ENCODE results near the gene VLDLR. TPM values are rescaled to one million over a fixed set of nuclear protein-coding genes. Genes with fewer than 3 reads are reported as not detected.

Gene VLDLR
- total RNA-seq, 2 donors from 2014 or later, result 6.6 to 16.9 TPM

GRCh38 chr9:2593744-2594143 is 27.8 kb upstream of the VLDLR start:
- ATAC-seq (ENCODE audit: insufficient number of reproducible peaks, low FRiP score, low read depth), result no peak
- no peaks in the 10 kb centered on the region for H3K36me3 ChIP-seq
- TF ChIP-seq CTCF (IDR thresholded peaks at IDR 0.05), result no peak
- peaks cover 13% of the 10 kb centered on the region for H3K9me3 ChIP-seq
- DNase-seq (ENCODE audit: low spot score), result no peak
- no peaks in the 10 kb centered on the region for H3K27me3 ChIP-seq (replicated peaks; ENCODE audit: insufficient read depth)
- H3K27ac ChIP-seq, result no peak overlapping the region
- H3K4me1 ChIP-seq (ENCODE audit: control insufficient read depth in 1 of 2, low read depth in 2 of 2), result no peaks in the 10 kb centered on the region
- H3K4me3 ChIP-seq, result no peak overlapping the region

- no peak for DNase-seq (ENCODE audit: low spot score)
- no peaks in the 10 kb centered on the region for H3K27me3 ChIP-seq (replicated peaks; ENCODE audit: insufficient read depth)
- H3K4me3 ChIP-seq, result no peak overlapping the region
- no peak overlapping the region for H3K27ac ChIP-seq
- no peaks in the 10 kb centered on the region for H3K36me3 ChIP-seq
- no peak for ATAC-seq (ENCODE audit: insufficient number of reproducible peaks, low FRiP score, low read depth)
- H3K4me1 ChIP-seq (ENCODE audit: control insufficient read depth in 1 of 2, low read depth in 2 of 2), result no peaks in the 10 kb centered on the region
- H3K9me3 ChIP-seq, result peaks cover 13% of the 10 kb centered on the region
- no peak for TF ChIP-seq CTCF (IDR thresholded peaks at IDR 0.05)
Observed at GRCh38 chr9:2595973-2596372, 25.6 kb upstream of the VLDLR start.

- H3K9me3 ChIP-seq, result peaks cover under 1% of the 10 kb centered on the region
- DNase-seq (ENCODE audit: low spot score) (no peak), ATAC-seq (ENCODE audit: insufficient number of reproducible peaks, low FRiP score, low read depth) (no peak)
- H3K27me3 ChIP-seq (replicated peaks; ENCODE audit: insufficient read depth), result no peaks in the 10 kb centered on the region
- TF ChIP-seq CTCF (IDR thresholded peaks at IDR 0.05), result no peak
- H3K4me3 ChIP-seq, result no peak overlapping the region
- no peaks in the 10 kb centered on the region for H3K36me3 ChIP-seq
- H3K27ac ChIP-seq, result no peak overlapping the region
- peaks cover 0 to under 1% of the 10 kb centered on the region in 2 donors for H3K4me1 ChIP-seq (ENCODE audit: control insufficient read depth in 1 of 2, low read depth in 2 of 2)
Observed at GRCh38 chr9:2597483-2597882, 24.1 kb upstream of the VLDLR start.

GRCh38 chr9:2599896-2600295 is 21.7 kb upstream of the VLDLR start:
- no peak overlapping the region for H3K27ac ChIP-seq
- H3K4me1 ChIP-seq (ENCODE audit: control insufficient read depth in 1 of 2, low read depth in 2 of 2), result peaks cover 0 to 3% of the 10 kb centered on the region in 2 donors
- H3K9me3 ChIP-seq, result no peaks in the 10 kb centered on the region
- ATAC-seq (ENCODE audit: insufficient number of reproducible peaks, low FRiP score, low read depth) (no peak), DNase-seq (ENCODE audit: low spot score) (no peak)
- H3K27me3 ChIP-seq (replicated peaks; ENCODE audit: insufficient read depth), result no peaks in the 10 kb centered on the region
- no peaks in the 10 kb centered on the region for H3K36me3 ChIP-seq
- TF ChIP-seq CTCF (IDR thresholded peaks at IDR 0.05), result no peak
- H3K4me3 ChIP-seq, result no peak overlapping the region

GRCh38 chr9:2600307-2600706 is 21.3 kb upstream of the VLDLR start:
- ATAC-seq (ENCODE audit: insufficient number of reproducible peaks, low FRiP score, low read depth) (no peak), DNase-seq (ENCODE audit: low spot score) (no peak)
- TF ChIP-seq CTCF (IDR thresholded peaks at IDR 0.05), result no peak
- Histone ChIP-seq H3K27me3 (replicated peaks; ENCODE audit: insufficient read depth) (no peaks in the 10 kb centered on the region), H3K27ac (no peak overlapping the region), H3K4me3 (no peak overlapping the region), H3K36me3 (no peaks in the 10 kb centered on the region), H3K4me1 (ENCODE audit: control insufficient read depth in 1 of 2, low read depth in 2 of 2) (peaks cover 0 to 3% of the 10 kb centered on the region in 2 donors), H3K9me3 (no peaks in the 10 kb centered on the region)
